ENCODE data around the gene DSCAM. TPM values are rescaled to one million over a fixed set of nuclear protein-coding genes. Genes with fewer than 3 reads are reported as not detected.

DSCAM gene
- total RNA-seq, 1 experiment from 2014 or later, result 0.13 TPM

DNA sequence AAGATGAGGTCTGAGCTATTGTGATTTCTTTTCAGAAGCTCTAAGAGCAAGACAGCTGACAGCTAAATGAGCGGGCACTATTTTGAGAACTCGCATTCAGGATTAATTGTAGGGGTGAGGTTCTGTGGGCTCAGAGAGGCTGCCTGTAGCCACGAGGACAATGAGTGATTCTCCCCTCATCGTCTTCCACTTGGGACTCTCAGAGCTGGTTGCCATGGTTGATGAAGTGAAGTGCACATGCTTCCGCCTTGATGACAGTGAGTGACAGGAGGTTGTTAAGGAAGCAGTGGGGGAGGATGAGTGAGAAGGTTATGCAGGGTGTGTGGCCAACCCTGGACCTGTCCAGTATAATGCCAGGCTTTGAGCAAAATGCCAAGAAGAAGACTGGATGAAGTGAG is 638.0 kb downstream of the DSCAM start:
- DNase-seq (ENCODE audit: low spot score) (no peak), ATAC-seq (no peak)
- POLR2A ChIA-PET, result no interaction called here
- CTCF ChIA-PET, result interaction anchor here (1.1 kb wide), 1 partner anchor 11 kb away, joined by 3 read pairs; no protein-coding TSS in a partner anchor
- Mint-ChIP-seq H3K4me1 (no peaks in the 10 kb centered on the region), H3K36me3 (no peaks in the 10 kb centered on the region), H3K4me3 (no peak overlapping the region), H3K9me3 (no peaks in the 10 kb centered on the region), H3K27ac (no peak overlapping the region), H3K27me3 (ENCODE audit: low read depth) (no peaks in the 10 kb centered on the region)
- TF ChIP-seq GABPB1 (CRISPR knock-in tag; IDR thresholded peaks at IDR 0.05) (no peak), ETV6 (CRISPR knock-in tag; IDR thresholded peaks at IDR 0.05) (no peak), ZNF121 (CRISPR knock-in tag; IDR thresholded peaks at IDR 0.05) (no peak), GTF2I (CRISPR knock-in tag; conservative IDR thresholded peaks at IDR 0.05) (no peak), ZNF671 (CRISPR knock-in tag; IDR thresholded peaks at IDR 0.05) (no peak), ELF4 (CRISPR knock-in tag; IDR thresholded peaks at IDR 0.05; ENCODE audit: low read depth) (no peak), CREM (CRISPR knock-in tag; IDR thresholded peaks at IDR 0.05) (no peak), ZNF138 (CRISPR knock-in tag; conservative IDR thresholded peaks at IDR 0.05) (no peak), TEAD1 (CRISPR knock-in tag; IDR thresholded peaks at IDR 0.05) (no peak)
- TF ChIP-seq, protein P1, sequence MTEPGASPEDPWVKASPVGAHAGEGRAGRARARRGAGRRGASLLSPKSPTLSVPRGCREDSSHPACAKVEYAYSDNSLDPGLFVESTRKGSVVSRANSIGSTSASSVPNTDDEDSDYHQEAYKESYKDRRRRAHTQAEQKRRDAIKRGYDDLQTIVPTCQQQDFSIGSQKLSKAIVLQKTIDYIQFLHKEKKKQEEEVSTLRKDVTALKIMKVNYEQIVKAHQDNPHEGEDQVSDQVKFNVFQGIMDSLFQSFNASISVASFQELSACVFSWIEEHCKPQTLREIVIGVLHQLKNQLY (CRISPR knock-in tag; IDR thresholded peaks at IDR 0.05), result no peak
- TF ChIP-seq, protein P2, sequence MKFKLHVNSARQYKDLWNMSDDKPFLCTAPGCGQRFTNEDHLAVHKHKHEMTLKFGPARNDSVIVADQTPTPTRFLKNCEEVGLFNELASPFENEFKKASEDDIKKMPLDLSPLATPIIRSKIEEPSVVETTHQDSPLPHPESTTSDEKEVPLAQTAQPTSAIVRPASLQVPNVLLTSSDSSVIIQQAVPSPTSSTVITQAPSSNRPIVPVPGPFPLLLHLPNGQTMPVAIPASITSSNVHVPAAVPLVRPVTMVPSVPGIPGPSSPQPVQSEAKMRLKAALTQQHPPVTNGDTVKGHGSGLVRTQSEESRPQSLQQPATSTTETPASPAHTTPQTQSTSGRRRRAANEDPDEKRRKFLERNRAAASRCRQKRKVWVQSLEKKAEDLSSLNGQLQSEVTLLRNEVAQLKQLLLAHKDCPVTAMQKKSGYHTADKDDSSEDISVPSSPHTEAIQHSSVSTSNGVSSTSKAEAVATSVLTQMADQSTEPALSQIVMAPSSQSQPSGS (CRISPR knock-in tag; IDR thresholded peaks at IDR 0.05; ENCODE audit: borderline replicate concordance, low read depth), result no peak
- TF ChIP-seq, protein P3, sequence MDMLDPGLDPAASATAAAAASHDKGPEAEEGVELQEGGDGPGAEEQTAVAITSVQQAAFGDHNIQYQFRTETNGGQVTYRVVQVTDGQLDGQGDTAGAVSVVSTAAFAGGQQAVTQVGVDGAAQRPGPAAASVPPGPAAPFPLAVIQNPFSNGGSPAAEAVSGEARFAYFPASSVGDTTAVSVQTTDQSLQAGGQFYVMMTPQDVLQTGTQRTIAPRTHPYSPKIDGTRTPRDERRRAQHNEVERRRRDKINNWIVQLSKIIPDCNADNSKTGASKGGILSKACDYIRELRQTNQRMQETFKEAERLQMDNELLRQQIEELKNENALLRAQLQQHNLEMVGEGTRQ (CRISPR knock-in tag; IDR thresholded peaks at IDR 0.05), result no peak
- TF ChIP-seq, protein P4, sequence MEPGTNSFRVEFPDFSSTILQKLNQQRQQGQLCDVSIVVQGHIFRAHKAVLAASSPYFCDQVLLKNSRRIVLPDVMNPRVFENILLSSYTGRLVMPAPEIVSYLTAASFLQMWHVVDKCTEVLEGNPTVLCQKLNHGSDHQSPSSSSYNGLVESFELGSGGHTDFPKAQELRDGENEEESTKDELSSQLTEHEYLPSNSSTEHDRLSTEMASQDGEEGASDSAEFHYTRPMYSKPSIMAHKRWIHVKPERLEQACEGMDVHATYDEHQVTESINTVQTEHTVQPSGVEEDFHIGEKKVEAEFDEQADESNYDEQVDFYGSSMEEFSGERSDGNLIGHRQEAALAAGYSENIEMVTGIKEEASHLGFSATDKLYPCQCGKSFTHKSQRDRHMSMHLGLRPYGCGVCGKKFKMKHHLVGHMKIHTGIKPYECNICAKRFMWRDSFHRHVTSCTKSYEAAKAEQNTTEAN (CRISPR knock-in tag; IDR thresholded peaks at IDR 0.05), result no peak

DNA sequence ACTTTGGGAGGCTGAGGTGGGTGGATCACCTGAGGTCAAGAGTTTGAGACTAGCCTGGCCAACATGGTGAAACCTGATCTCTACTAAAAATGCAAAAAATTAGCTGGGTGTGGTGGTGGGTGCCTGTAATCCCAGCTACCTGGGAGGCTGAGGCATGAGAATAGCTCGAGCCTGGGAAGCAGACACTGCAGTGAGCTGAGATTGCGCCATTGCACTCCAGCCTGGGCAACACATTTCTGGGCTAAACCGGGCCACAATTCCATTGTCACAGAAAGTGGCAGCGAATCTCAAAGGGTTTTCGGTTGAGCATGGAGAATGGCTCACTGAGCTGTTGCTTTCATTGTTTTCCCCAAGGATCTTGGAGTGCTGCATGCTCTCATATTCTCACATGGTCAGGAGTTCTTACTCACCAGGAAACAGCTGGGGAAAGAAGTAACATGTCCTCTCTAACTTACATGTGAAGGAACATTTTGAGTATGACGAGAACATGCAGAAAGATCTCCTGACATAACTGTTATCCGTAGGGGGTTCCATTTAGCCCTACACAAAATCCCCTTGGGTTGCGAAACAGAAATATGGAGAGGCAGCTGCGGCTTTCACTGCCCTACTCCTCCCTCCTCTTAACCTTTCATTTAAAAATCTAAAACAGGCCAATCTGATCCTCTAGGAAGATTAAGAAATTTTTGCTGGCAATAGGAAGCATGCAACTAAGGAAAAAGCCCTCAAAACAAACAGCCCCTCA is 638.6 kb downstream of the DSCAM start:
- Mint-ChIP-seq H3K4me1 (no peaks in the 10 kb centered on the region), H3K27ac (no peak overlapping the region), H3K4me3 (no peak overlapping the region), H3K27me3 (ENCODE audit: low read depth) (no peaks in the 10 kb centered on the region), H3K9me3 (no peaks in the 10 kb centered on the region), H3K36me3 (no peaks in the 10 kb centered on the region)
- no peak for ATAC-seq
- POLR2A ChIA-PET, result no interaction called here
- CTCF ChIA-PET, result interaction anchor here (1.1 kb wide), 1 partner anchor 11 kb away, joined by 3 read pairs; no protein-coding TSS in a partner anchor
- TF ChIP-seq, protein P4 (CRISPR knock-in tag; IDR thresholded peaks at IDR 0.05), result no peak
- TF ChIP-seq ZNF219 (CRISPR knock-in tag; IDR thresholded peaks at IDR 0.05; ENCODE audit: borderline replicate concordance), result no peak
- TF ChIP-seq ZNF121 (CRISPR knock-in tag; IDR thresholded peaks at IDR 0.05), result no peak
- no peak for TF ChIP-seq TEAD4 (CRISPR knock-in tag; IDR thresholded peaks at IDR 0.05)
- TF ChIP-seq ZNF396 (CRISPR knock-in tag; IDR thresholded peaks at IDR 0.05; ENCODE audit: borderline replicate concordance), result no peak
- no peak for TF ChIP-seq EMX1 (CRISPR knock-in tag; IDR thresholded peaks at IDR 0.05)
- no peak for TF ChIP-seq CREM (CRISPR knock-in tag; IDR thresholded peaks at IDR 0.05)
- TF ChIP-seq ATF1 (CRISPR knock-in tag; IDR thresholded peaks at IDR 0.05), result no peak
- TF ChIP-seq, protein P5, sequence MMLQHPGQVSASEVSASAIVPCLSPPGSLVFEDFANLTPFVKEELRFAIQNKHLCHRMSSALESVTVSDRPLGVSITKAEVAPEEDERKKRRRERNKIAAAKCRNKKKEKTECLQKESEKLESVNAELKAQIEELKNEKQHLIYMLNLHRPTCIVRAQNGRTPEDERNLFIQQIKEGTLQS (CRISPR knock-in tag; conservative IDR thresholded peaks at IDR 0.05), result no peak
- no peak for TF ChIP-seq TCF7 (CRISPR knock-in tag; IDR thresholded peaks at IDR 0.05; ENCODE audit: low read depth)
- no peak for TF ChIP-seq MYBL2 (CRISPR knock-in tag; IDR thresholded peaks at IDR 0.05)
- TF ChIP-seq, protein P6, sequence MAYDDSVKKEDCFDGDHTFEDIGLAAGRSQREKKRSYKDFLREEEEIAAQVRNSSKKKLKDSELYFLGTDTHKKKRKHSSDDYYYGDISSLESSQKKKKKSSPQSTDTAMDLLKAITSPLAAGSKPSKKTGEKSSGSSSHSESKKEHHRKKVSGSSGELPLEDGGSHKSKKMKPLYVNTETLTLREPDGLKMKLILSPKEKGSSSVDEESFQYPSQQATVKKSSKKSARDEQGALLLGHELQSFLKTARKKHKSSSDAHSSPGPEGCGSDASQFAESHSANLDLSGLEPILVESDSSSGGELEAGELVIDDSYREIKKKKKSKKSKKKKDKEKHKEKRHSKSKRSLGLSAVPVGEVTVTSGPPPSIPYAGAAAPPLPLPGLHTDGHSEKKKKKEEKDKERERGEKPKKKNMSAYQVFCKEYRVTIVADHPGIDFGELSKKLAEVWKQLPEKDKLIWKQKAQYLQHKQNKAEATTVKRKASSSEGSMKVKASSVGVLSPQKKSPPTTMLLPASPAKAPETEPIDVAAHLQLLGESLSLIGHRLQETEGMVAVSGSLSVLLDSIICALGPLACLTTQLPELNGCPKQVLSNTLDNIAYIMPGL (CRISPR knock-in tag; IDR thresholded peaks at IDR 0.05), result no peak
- TF ChIP-seq FOXP1 (CRISPR knock-in tag; IDR thresholded peaks at IDR 0.05; ENCODE audit: borderline replicate concordance), result no peak
- TF ChIP-seq, protein P7, sequence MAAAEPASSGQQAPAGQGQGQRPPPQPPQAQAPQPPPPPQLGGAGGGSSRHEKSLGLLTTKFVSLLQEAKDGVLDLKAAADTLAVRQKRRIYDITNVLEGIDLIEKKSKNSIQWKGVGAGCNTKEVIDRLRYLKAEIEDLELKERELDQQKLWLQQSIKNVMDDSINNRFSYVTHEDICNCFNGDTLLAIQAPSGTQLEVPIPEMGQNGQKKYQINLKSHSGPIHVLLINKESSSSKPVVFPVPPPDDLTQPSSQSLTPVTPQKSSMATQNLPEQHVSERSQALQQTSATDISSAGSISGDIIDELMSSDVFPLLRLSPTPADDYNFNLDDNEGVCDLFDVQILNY (CRISPR knock-in tag; IDR thresholded peaks at IDR 0.05), result no peak
- TF ChIP-seq, protein P8, sequence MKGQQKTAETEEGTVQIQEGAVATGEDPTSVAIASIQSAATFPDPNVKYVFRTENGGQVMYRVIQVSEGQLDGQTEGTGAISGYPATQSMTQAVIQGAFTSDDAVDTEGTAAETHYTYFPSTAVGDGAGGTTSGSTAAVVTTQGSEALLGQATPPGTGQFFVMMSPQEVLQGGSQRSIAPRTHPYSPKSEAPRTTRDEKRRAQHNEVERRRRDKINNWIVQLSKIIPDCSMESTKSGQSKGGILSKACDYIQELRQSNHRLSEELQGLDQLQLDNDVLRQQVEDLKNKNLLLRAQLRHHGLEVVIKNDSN (CRISPR knock-in tag; IDR thresholded peaks at IDR 0.05), result no peak
- DNase-seq (ENCODE audit: low spot score), result no peak
